Calu3 (cell line): ENCODE data around the gene FTCD. TPM values are rescaled to one million over a fixed set of nuclear protein-coding genes. Genes with fewer than 3 reads are reported as not detected.

ENCODE experiments used
- BruUV-seq: library from RNA; stranded (reverse); fragments of 400-500 nt; replicated peaks from 2 replicates; lab custom pipeline; 2021; lab: Mats Ljungman, UMichigan
- CTCF ChIA-PET: fragments of 300-600 bp; sonication (Branson Sonifier 250); formaldehyde crosslinking; loops from one replicate; lab custom pipeline; 2022; ENCODE audit warnings: antibody characterized with exemption; lab: Charles Lee
- DNase-seq: peaks from one replicate; pipeline ENCODE4 v3.0.0; 2022
- H3K27ac Mint-ChIP-seq: one replicate; pipeline ENCODE4 v1.8.0; 2022; ENCODE audit warnings: mixed read lengths; ENCODE audit not compliant: unreplicated experiment
- H3K27me3 Mint-ChIP-seq: one replicate; pipeline ENCODE4 v1.8.0; 2022; ENCODE audit warnings: mixed read lengths; ENCODE audit not compliant: unreplicated experiment
- H3K36me3 Mint-ChIP-seq: one replicate; pipeline ENCODE4 v1.8.0; 2022; ENCODE audit warnings: mild to moderate bottlenecking, moderate library complexity, mixed read lengths; ENCODE audit not compliant: insufficient read depth, unreplicated experiment
- H3K4me1 Mint-ChIP-seq: one replicate; pipeline ENCODE4 v1.8.0; 2022; ENCODE audit warnings: mild to moderate bottlenecking, low read depth, mixed read lengths; ENCODE audit not compliant: unreplicated experiment
- H3K4me3 Mint-ChIP-seq: one replicate; pipeline ENCODE4 v1.8.0; 2022; ENCODE audit warnings: mild to moderate bottlenecking, low read depth, moderate library complexity, mixed read lengths; ENCODE audit not compliant: unreplicated experiment
- H3K9me3 Mint-ChIP-seq: one replicate; pipeline ENCODE4 v1.8.0; 2022; ENCODE audit warnings: low read depth, mixed read lengths; ENCODE audit not compliant: unreplicated experiment
- intact Hi-C: fragments of 100-400 bp; cut with micrococcal nuclease; formaldehyde crosslinking; loops from one replicate; pipeline ENCODE4 v1.10.0; 2022; ENCODE audit not compliant: unreplicated experiment
- total RNA-seq: library from RNA; stranded (reverse); gene quantifications from 2 replicates; pipeline ENCODE4 v1.2.3, GENCODE V29; 2022
- TF ChIP-seq, protein P1 (sequence below): fragments of 200-600 bp; IDR thresholded peaks from one replicate; pipeline ENCODE4 v1.8.0; 2022; ENCODE audit warnings: antibody characterized with exemption; ENCODE audit not compliant: unreplicated experiment

The FTCD gene
- total RNA-seq, 1 experiment from 2014 or later, result 0.31 TPM

DNA sequence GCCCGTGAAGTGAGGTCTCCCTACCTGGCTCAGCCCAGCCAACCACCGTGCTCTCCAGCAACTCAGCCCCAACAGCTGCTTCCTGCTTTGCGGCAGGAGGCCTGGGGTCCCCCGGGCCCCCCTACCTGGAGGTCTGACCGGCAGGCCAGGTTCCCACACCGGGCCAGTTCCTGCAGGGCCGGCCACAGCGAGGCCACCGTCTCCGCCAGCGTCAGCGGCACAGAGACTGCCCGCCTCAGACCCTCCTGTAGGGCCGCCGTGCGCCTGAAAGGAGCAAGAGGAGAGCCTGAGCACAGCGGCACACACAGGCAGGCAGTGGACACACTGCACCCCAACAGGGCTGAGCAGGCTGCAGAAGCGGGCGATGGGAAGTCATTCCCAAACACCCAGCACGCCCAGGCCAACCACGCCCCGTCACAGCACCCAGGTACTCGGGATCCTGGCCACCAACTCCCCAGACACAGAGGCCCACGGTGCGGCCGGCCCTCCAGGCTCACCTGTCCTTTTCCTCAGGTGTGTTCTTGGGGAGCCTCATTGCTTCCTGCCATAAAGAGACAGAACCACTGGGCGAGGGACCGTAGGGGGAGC lies 16.9 kb downstream of the FTCD start:
- CTCF ChIA-PET, result no interaction called here
- TF ChIP-seq, protein P1, sequence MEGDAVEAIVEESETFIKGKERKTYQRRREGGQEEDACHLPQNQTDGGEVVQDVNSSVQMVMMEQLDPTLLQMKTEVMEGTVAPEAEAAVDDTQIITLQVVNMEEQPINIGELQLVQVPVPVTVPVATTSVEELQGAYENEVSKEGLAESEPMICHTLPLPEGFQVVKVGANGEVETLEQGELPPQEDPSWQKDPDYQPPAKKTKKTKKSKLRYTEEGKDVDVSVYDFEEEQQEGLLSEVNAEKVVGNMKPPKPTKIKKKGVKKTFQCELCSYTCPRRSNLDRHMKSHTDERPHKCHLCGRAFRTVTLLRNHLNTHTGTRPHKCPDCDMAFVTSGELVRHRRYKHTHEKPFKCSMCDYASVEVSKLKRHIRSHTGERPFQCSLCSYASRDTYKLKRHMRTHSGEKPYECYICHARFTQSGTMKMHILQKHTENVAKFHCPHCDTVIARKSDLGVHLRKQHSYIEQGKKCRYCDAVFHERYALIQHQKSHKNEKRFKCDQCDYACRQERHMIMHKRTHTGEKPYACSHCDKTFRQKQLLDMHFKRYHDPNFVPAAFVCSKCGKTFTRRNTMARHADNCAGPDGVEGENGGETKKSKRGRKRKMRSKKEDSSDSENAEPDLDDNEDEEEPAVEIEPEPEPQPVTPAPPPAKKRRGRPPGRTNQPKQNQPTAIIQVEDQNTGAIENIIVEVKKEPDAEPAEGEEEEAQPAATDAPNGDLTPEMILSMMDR, result no peak
- no peak overlapping the region for H3K4me3 Mint-ChIP-seq
- H3K9me3 Mint-ChIP-seq, result no peaks in the 10 kb centered on the region
- H3K27ac Mint-ChIP-seq, result no peak overlapping the region
- H3K27me3 Mint-ChIP-seq, result peaks cover 15% of the 10 kb centered on the region
- BruUV-seq, result no TSS peak
- intact Hi-C loops, result no loop called here
- H3K36me3 Mint-ChIP-seq, result peaks cover under 1% of the 10 kb centered on the region
- no peak for DNase-seq
- H3K4me1 Mint-ChIP-seq, result peaks cover under 1% of the 10 kb centered on the region

DNA sequence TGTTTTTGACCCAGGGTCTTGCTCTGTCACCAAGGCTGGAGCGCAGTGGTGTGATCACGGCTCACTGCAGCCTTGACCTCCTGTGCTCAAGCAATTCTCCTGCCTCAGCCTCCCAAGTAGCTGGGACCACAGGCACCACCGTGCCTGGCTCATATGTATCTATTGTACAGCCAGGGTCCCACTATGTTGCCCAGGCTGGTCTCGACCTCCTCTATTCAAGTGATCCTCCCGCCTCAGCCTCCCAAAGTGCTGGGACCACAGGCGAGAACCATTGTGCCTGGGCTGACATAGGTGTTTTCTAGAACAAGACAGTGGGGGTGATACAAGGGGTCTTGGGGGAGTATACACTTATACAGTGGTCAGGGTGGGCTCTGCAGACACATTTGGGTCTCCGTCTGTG lies 17.5 kb downstream of the FTCD start:
- CTCF ChIA-PET, result no interaction called here
- intact Hi-C loops, result no loop called here
- H3K4me1 Mint-ChIP-seq, result no peaks in the 10 kb centered on the region

DNA sequence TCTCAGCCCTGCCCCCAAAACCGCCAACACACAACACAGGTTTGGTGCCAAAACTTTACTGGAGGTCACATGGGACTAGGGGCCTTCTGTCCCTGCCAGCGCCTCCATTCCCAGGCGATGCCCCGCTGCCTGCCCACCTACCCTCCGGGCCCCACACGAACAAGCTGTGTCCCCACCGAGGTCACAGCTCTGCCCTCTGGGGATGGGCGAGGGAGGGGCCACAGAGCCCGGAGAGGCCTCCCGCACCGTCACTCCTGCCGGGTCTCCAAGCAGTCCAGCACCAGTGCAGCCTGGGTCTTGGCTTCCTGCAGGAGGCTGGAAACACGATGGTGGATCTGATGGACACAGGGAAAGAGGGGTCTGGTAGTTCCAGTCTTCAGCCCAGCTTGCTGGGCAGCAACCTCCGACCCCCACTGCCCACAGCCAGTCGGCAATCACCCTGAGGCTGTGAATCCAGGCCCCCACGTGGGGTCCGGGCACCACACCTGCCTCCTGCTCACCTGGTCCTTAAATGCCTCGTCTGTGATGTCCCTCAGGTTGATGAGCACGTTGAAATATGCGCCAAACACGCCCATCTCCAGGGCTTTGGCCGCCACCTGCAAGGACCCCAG lies 18.5 kb downstream of the FTCD start:
- CTCF ChIA-PET, result no interaction called here
- intact Hi-C loops, result no loop called here
- no peaks in the 10 kb centered on the region for H3K4me1 Mint-ChIP-seq

More for the DNA sequence above, 17.5 kb downstream of the FTCD start:
- no peaks in the 10 kb centered on the region for H3K9me3 Mint-ChIP-seq
- DNase-seq, result no peak
- H3K36me3 Mint-ChIP-seq, result no peaks in the 10 kb centered on the region
- TF ChIP-seq, protein P1, result no peak
- peaks cover 15% of the 10 kb centered on the region for H3K27me3 Mint-ChIP-seq
- no TSS peak for BruUV-seq
- no peak overlapping the region for H3K27ac Mint-ChIP-seq
- H3K4me3 Mint-ChIP-seq, result no peak overlapping the region

DNA sequence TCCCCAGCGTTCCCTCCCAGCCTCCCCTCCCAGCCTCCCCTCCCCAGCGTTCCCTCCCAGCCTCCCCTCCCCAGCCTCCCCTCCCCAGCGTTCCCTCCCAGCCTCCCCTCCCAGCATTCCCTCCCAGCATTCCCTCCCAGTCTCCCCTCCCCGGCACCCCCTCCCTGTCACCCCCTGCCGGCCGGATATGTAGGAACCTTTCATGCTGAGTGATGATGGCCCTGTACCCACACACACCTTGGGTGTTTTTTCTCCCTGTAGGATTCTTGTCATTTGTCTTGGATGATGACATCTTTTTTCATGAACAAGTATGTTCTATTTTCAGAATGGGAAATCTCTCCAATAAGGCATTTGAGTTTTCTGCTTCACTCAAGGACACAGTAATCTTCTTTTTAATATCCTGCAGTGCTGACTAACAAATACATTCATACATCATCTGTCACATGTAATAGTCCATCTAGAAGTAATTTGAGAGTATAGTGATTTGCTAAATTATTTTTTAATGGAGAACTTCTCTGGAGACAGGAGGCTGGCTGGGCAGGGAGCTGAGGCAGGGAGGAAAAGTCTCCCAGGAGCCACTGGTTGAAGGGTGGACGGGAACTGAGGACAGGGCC lies 19.5 kb downstream of the FTCD start:
- Mint-ChIP-seq H3K27me3 (peaks cover 12% of the 10 kb centered on the region), H3K4me3 (no peak overlapping the region), H3K36me3 (no peaks in the 10 kb centered on the region), H3K27ac (no peak overlapping the region), H3K9me3 (no peaks in the 10 kb centered on the region), H3K4me1 (no peaks in the 10 kb centered on the region)
- DNase-seq, result no peak
- CTCF ChIA-PET, result no interaction called here
- intact Hi-C loops, result no loop called here
- no TSS peak for BruUV-seq
- TF ChIP-seq, protein P1, result no peak

More for the DNA sequence above, 18.5 kb downstream of the FTCD start:
- Mint-ChIP-seq H3K27me3 (peaks cover 15% of the 10 kb centered on the region), H3K36me3 (no peaks in the 10 kb centered on the region), H3K9me3 (no peaks in the 10 kb centered on the region), H3K4me3 (no peak overlapping the region), H3K27ac (no peak overlapping the region)
- no TSS peak for BruUV-seq
- TF ChIP-seq, protein P1, result no peak
- no peak for DNase-seq
